Measurements from ENCODE around the gene QRFPR.

GRCh38 chr4:121307445-121308327 lies 73.1 kb downstream of the QRFPR start:
- TF ChIP-seq SUZ12 (IDR thresholded peaks at IDR 0.05; ENCODE audit: extremely low read depth, insufficient read depth, insufficient read length) (no peak), YY1 (IDR thresholded peaks at IDR 0.05; ENCODE audit: insufficient read depth, insufficient read length) (no peak), ZNF274 (IDR thresholded peaks at IDR 0.05; ENCODE audit: low read depth, low read length) (no peak)

Data from NT2/D1 (cell line).